Measurements from ENCODE around the gene HK2. TPM values are rescaled to one million over a fixed set of nuclear protein-coding genes. Genes with fewer than 3 reads are reported as not detected.

Gene HK2
- total RNA-seq, 2 experiments from 2014 or later = 42.6 to 44.7 TPM

GRCh38 chr2:74873012-74873665, 39.2 kb downstream of the HK2 start:
- ChIA-PET POLR2A (no interaction called here), CTCF (interaction anchor here (0.9 to 7.8 kb wide), 4 partner anchors 36 to 158 kb away, joined by 3 to 87 read pairs (median 4); partner anchors contain the start of gene HK2)
- no peak for DNase-seq
- Mint-ChIP-seq H3K4me1 (ENCODE audit: low read depth) (peaks cover 12% of the 10 kb centered on the region), H3K9me3 (ENCODE audit: insufficient read depth) (no peaks in the 10 kb centered on the region), H3K36me3 (ENCODE audit: low read depth) (peaks cover 37% of the 10 kb centered on the region), H3K4me3 (no peak overlapping the region), H3K27me3 (ENCODE audit: low read depth) (no peaks in the 10 kb centered on the region), H3K27ac (peak overlapping the region; percentile 28)
- no peak for ATAC-seq

GRCh38 chr2:74873678-74874640, 40.0 kb downstream of the HK2 start:
- CTCF ChIA-PET = interaction anchor here (0.9 to 7.8 kb wide), 8 partner anchors 9 to 183 kb away, joined by 3 to 104 read pairs (median 4); partner anchors contain the start of gene HK2
- ATAC-seq (no peak), DNase-seq (no peak)
- Mint-ChIP-seq H3K4me1 (ENCODE audit: low read depth) (peaks cover 5% of the 10 kb centered on the region), H3K27ac (no peak overlapping the region), H3K36me3 (ENCODE audit: low read depth) (peaks cover 33% of the 10 kb centered on the region), H3K9me3 (ENCODE audit: insufficient read depth) (no peaks in the 10 kb centered on the region), H3K4me3 (no peak overlapping the region), H3K27me3 (ENCODE audit: low read depth) (no peaks in the 10 kb centered on the region)
- POLR2A ChIA-PET = interaction anchor here (0.6 kb wide), 1 partner anchor 160 kb away, joined by 3 read pairs; no protein-coding TSS in a partner anchor

- peaks cover 5% of the 10 kb centered on the region for H3K4me1 Mint-ChIP-seq (ENCODE audit: low read depth)
- no peaks in the 10 kb centered on the region for H3K27me3 Mint-ChIP-seq (ENCODE audit: low read depth)
- POLR2A ChIA-PET = interaction anchor here (0.7 kb wide), 1 partner anchor 418 kb away, joined by 3 read pairs; the partner anchor contains the start of gene WBP1
- ATAC-seq (peak; percentile 86), DNase-seq (peak; percentile 62)
- peaks cover 50% of the 10 kb centered on the region for H3K36me3 Mint-ChIP-seq (ENCODE audit: low read depth)
- H3K9me3 Mint-ChIP-seq (ENCODE audit: insufficient read depth) = no peaks in the 10 kb centered on the region
- CTCF ChIA-PET = interaction anchor here (0.6 to 7.8 kb wide), 25 partner anchors 9 to 287 kb away, joined by 3 to 104 read pairs (median 3); partner anchors contain the start of gene HK2
- peak overlapping the region; percentile 37 for H3K27ac Mint-ChIP-seq
- no peak overlapping the region for H3K4me3 Mint-ChIP-seq
These were observed 42.4 kb downstream of the HK2 start for GRCh38 chr2:74876081-74876886.

- H3K36me3 Mint-ChIP-seq (ENCODE audit: low read depth) = peaks cover 56% of the 10 kb centered on the region
- H3K4me3 Mint-ChIP-seq = no peak overlapping the region
These were observed 43.4 kb downstream of the HK2 start for GRCh38 chr2:74877376-74877775.

GRCh38 chr2:74877781-74878433, 44.0 kb downstream of the HK2 start:
- POLR2A ChIA-PET = interaction anchor here (1.1 kb wide), 1 partner anchor 37 kb away, joined by 4 read pairs; no protein-coding TSS in a partner anchor
- ATAC-seq (no peak), DNase-seq (no peak)
- Mint-ChIP-seq H3K27ac (no peak overlapping the region), H3K36me3 (ENCODE audit: low read depth) (peaks cover 52% of the 10 kb centered on the region), H3K27me3 (ENCODE audit: low read depth) (no peaks in the 10 kb centered on the region), H3K4me3 (no peak overlapping the region), H3K9me3 (ENCODE audit: insufficient read depth) (no peaks in the 10 kb centered on the region), H3K4me1 (ENCODE audit: low read depth) (peaks cover 5% of the 10 kb centered on the region)
- CTCF ChIA-PET = interaction anchor here (1.0 to 7.8 kb wide), 8 partner anchors 21 to 190 kb away, joined by 3 to 104 read pairs (median 8); partner anchors contain the start of gene HK2

More at GRCh38 chr2:74877376-74877775, 43.4 kb downstream of the HK2 start:
- ATAC-seq (no peak), DNase-seq (no peak)
- POLR2A ChIA-PET = interaction anchor here (1.1 kb wide), 1 partner anchor 37 kb away, joined by 4 read pairs; no protein-coding TSS in a partner anchor
- Mint-ChIP-seq H3K27me3 (ENCODE audit: low read depth) (no peaks in the 10 kb centered on the region), H3K27ac (no peak overlapping the region), H3K9me3 (ENCODE audit: insufficient read depth) (no peaks in the 10 kb centered on the region), H3K4me1 (ENCODE audit: low read depth) (peaks cover 5% of the 10 kb centered on the region)
- CTCF ChIA-PET = interaction anchor here (1.0 to 7.8 kb wide), 8 partner anchors 22 to 189 kb away, joined by 3 to 104 read pairs (median 8); partner anchors contain the start of gene HK2

- DNase-seq (no peak), ATAC-seq (no peak)
- CTCF ChIA-PET = interaction anchor here (1.6 to 7.8 kb wide), 3 partner anchors 41 to 191 kb away, joined by 4 to 104 read pairs (median 87); partner anchors contain the start of gene HK2
- Mint-ChIP-seq H3K27me3 (ENCODE audit: low read depth) (no peaks in the 10 kb centered on the region), H3K4me1 (ENCODE audit: low read depth) (peaks cover 5% of the 10 kb centered on the region), H3K4me3 (no peak overlapping the region), H3K27ac (no peak overlapping the region), H3K36me3 (ENCODE audit: low read depth) (peaks cover 54% of the 10 kb centered on the region), H3K9me3 (ENCODE audit: insufficient read depth) (no peaks in the 10 kb centered on the region)
- POLR2A ChIA-PET = no interaction called here
These were observed 44.6 kb downstream of the HK2 start for GRCh38 chr2:74878551-74878950.

- ATAC-seq (no peak), DNase-seq (no peak)
- ChIA-PET POLR2A (no interaction called here), CTCF (interaction anchor here (7.8 kb wide), 1 partner anchor 43 kb away, joined by 87 read pairs; the partner anchor contains the start of gene HK2)
- Mint-ChIP-seq H3K4me3 (no peak overlapping the region), H3K4me1 (ENCODE audit: low read depth) (peaks cover 6% of the 10 kb centered on the region), H3K36me3 (ENCODE audit: low read depth) (peaks cover 53% of the 10 kb centered on the region), H3K27ac (no peak overlapping the region), H3K9me3 (ENCODE audit: insufficient read depth) (no peaks in the 10 kb centered on the region), H3K27me3 (ENCODE audit: low read depth) (no peaks in the 10 kb centered on the region)
These were observed 46.3 kb downstream of the HK2 start for GRCh38 chr2:74880054-74880728.

GRCh38 chr2:74881176-74881575, 47.2 kb downstream of the HK2 start:
- Mint-ChIP-seq H3K9me3 (ENCODE audit: insufficient read depth) (no peaks in the 10 kb centered on the region), H3K27me3 (ENCODE audit: low read depth) (no peaks in the 10 kb centered on the region), H3K27ac (no peak overlapping the region), H3K4me1 (ENCODE audit: low read depth) (peaks cover 8% of the 10 kb centered on the region), H3K4me3 (no peak overlapping the region), H3K36me3 (ENCODE audit: low read depth) (peaks cover 52% of the 10 kb centered on the region)
- ATAC-seq (no peak), DNase-seq (no peak)
- POLR2A ChIA-PET = no interaction called here
- CTCF ChIA-PET = no interaction called here

- CTCF ChIA-PET = no interaction called here
These were observed 47.8 kb downstream of the HK2 start for GRCh38 chr2:74881626-74882298.

GRCh38 chr2:74882299-74882687, 48.4 kb downstream of the HK2 start:
- ATAC-seq (no peak), DNase-seq (no peak)
- Mint-ChIP-seq H3K27ac (no peak overlapping the region), H3K36me3 (ENCODE audit: low read depth) (peaks cover 60% of the 10 kb centered on the region), H3K4me3 (no peak overlapping the region), H3K27me3 (ENCODE audit: low read depth) (no peaks in the 10 kb centered on the region), H3K9me3 (ENCODE audit: insufficient read depth) (no peaks in the 10 kb centered on the region), H3K4me1 (ENCODE audit: low read depth) (peaks cover 5% of the 10 kb centered on the region)
- ChIA-PET POLR2A (no interaction called here), CTCF (no interaction called here)

More at GRCh38 chr2:74881626-74882298, 47.8 kb downstream of the HK2 start:
- H3K4me1 Mint-ChIP-seq (ENCODE audit: low read depth) = peaks cover 5% of the 10 kb centered on the region
- H3K27me3 Mint-ChIP-seq (ENCODE audit: low read depth) = no peaks in the 10 kb centered on the region
- no peaks in the 10 kb centered on the region for H3K9me3 Mint-ChIP-seq (ENCODE audit: insufficient read depth)
- H3K36me3 Mint-ChIP-seq (ENCODE audit: low read depth) = peaks cover 55% of the 10 kb centered on the region
- DNase-seq = no peak
- H3K27ac Mint-ChIP-seq = no peak overlapping the region
- ATAC-seq = no peak
- POLR2A ChIA-PET = no interaction called here
- H3K4me3 Mint-ChIP-seq = no peak overlapping the region
